ENCODE results near the gene MIB2. TPM values are rescaled to one million over a fixed set of nuclear protein-coding genes. Genes with fewer than 3 reads are reported as not detected.
A peak's percentile ranks its signal among the peaks of the same experiment; 100 is the strongest.

Gene MIB2
- polyA plus RNA-seq, 1 of the 3 experiments (the other 2 are of a cell fraction), result 45.4 TPM

DNA sequence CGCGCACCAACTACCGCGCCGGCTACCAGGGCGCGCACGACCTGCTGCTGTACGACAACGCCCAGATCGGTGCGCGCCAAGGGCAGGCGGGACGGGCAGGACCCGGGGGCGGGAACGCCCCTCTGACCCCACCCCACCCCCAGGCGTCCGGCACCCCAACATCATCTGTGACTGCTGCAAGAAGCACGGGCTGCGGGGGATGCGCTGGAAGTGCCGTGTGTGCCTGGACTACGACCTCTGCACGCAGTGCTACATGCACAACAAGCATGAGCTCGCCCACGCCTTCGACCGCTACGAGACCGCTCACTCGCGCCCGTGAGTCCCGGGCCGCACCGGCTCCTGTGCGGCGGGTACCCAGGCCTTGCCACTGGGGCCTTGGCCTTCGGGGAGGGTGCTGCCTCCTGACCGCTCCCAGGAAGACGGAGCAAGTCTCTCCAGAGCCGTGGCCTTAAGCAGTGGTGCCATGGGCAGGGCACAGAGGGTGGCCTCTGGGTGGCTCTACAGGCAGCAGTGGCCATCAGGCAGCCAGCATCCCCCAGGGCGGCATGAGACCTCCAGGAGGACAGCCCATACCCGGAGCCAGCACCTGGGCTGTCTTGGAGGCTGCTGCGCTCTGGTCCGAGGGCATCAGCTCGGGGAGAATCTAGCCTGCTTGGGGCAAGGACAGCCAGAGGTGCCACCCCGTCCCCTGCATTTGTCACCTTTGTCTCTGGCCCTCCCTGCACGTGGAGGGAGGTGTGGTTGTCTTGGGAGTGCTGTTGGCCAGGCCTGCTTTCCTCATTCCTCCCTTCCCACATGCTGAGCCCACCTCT, 8.5 kb downstream of the MIB2 start:
- Histone ChIP-seq H3K27ac (ENCODE audit: low read depth in 2 of 2, low read length in 1 of 2) (no peak overlapping the region; a peak in 1 of 4 replicates), H3K9ac (no peak overlapping the region), H3F3A (replicated peaks; ENCODE audit: insufficient read depth) (no peaks in the 10 kb centered on the region), H3K4me2 (no peak overlapping the region), H3K27me3 (ENCODE audit: insufficient read depth) (no peaks in the 10 kb centered on the region), H3K79me2 (ENCODE audit: insufficient read depth) (0 out of 2 replicates have a peak, but pooled peaks cover 8% of the 10 kb centered on the region), H3K36me3 (replicated peaks in 1 of 2; ENCODE audit: control insufficient read depth in 1 of 2, insufficient read depth in 2 of 2, low read length in 1 of 2) (peaks cover 0 to 5% of the 10 kb centered on the region in 2 experiments), H3K4me3 (ENCODE audit: low read depth in 2 of 2, low read length in 1 of 2) (no peak overlapping the region), H2AFZ (ENCODE audit: low read depth) (no peak overlapping the region), H3K9me3 (no peaks in the 10 kb centered on the region), H3K9me2 (no peaks in the 10 kb centered on the region), H4K20me1 (ENCODE audit: insufficient read depth) (no peaks in the 10 kb centered on the region), H3K4me1 (ENCODE audit: control insufficient read depth in 1 of 2, insufficient read depth in 2 of 2, low read depth in 1 of 2, low read length in 1 of 2) (no peaks in the 10 kb centered on the region; a peak in 1 of 4 replicates)
- CTCF ChIA-PET, result no interaction called here
- TF ChIP-seq FOSL2 (IDR thresholded peaks at IDR 0.05; ENCODE audit: borderline replicate concordance, low read depth) (no peak), MXI1 (IDR thresholded peaks at IDR 0.05; ENCODE audit: low read depth, low read length) (no peak), YY1 (IDR thresholded peaks at IDR 0.05; ENCODE audit: low read depth) (no peak), FOXJ3 (CRISPR knock-in tag; IDR thresholded peaks at IDR 0.05) (no peak), NFIC (IDR thresholded peaks at IDR 0.05; ENCODE audit: borderline replicate concordance) (no peak), ELF1 (IDR thresholded peaks at IDR 0.05) (no peak), POLR2AphosphoS5 (IDR thresholded peaks at IDR 0.05; ENCODE audit: low read depth, low read length) (no peak), RAD21 (IDR thresholded peaks at IDR 0.05; ENCODE audit: low read length) (no peak), JUND (IDR thresholded peaks at IDR 0.05) (no peak)
- TF ChIP-seq, protein P1, sequence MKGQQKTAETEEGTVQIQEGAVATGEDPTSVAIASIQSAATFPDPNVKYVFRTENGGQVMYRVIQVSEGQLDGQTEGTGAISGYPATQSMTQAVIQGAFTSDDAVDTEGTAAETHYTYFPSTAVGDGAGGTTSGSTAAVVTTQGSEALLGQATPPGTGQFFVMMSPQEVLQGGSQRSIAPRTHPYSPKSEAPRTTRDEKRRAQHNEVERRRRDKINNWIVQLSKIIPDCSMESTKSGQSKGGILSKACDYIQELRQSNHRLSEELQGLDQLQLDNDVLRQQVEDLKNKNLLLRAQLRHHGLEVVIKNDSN (IDR thresholded peaks at IDR 0.05; ENCODE audit: borderline replicate concordance, low read depth), result no peak
- TF ChIP-seq, protein P2, sequence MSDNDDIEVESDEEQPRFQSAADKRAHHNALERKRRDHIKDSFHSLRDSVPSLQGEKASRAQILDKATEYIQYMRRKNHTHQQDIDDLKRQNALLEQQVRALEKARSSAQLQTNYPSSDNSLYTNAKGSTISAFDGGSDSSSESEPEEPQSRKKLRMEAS (IDR thresholded peaks at IDR 0.05; ENCODE audit: low read depth), result no peak
- no peak for DNase-seq
- POLR2A ChIA-PET, result interaction anchor here (0.5 to 1.2 kb wide), 2 partner anchors 9 to 12 kb away, joined by 4 to 5 read pairs; partner anchors contain the start of gene MIB2
- 65% methylated on average over 5 of the region's 51 CpGs for WGBS (ENCODE audit: low lambda C conversion rate)

DNA sequence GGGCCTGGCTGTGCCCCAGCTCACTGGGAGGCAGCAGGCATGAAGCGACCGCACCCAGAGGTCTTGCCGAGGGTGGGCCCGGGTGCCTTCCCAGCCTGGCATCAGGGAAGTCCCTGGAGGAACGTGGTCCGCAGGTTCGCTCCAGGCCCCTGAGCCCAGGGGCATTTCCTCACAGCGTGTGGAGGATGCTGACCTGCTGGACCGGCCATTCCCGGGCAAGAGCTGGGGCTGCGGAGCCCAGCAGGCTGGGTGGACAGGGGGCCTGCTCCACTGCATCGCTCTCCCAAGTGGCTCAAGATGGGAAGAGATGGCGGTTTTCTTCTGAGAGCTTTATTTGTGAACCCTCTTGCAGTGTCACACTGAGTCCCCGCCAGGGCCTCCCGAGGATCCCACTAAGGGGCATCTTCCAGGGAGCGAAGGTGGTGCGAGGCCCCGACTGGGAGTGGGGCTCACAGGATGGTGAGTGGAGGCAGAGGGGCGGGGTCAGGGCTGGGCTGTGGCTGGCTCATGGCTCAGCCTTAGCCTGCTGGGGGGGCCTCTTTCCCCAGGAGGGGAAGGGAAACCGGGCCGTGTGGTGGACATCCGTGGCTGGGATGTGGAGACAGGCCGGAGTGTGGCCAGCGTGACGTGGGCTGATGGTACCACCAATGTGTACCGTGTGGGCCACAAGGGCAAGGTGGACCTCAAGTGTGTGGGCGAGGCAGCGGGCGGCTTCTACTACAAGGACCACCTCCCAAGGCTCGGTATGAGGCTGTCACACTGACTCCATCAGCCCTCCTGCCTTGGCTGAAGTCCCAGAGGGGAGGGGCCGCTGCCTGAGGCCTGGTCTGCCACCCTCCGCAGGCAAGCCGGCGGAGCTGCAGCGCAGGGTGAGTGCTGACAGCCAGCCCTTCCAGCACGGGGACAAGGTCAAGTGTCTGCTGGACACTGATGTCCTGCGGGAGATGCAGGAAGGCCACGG, 9.4 kb downstream of the MIB2 start:
- WGBS (ENCODE audit: low lambda C conversion rate), result 90% methylated on average over 14 of the region's 38 CpGs
- peak; percentile 78 for DNase-seq
- Histone ChIP-seq H2AFZ (ENCODE audit: low read depth) (no peak overlapping the region), H3K4me1 (ENCODE audit: control insufficient read depth in 1 of 2, insufficient read depth in 2 of 2, low read depth in 1 of 2, low read length in 1 of 2) (no peaks in the 10 kb centered on the region; a peak in 1 of 4 replicates), H3K4me3 (ENCODE audit: low read depth in 2 of 2, low read length in 1 of 2) (no peak overlapping the region), H3K27me3 (ENCODE audit: insufficient read depth) (no peaks in the 10 kb centered on the region), H3F3A (replicated peaks; ENCODE audit: insufficient read depth) (no peaks in the 10 kb centered on the region), H3K79me2 (ENCODE audit: insufficient read depth) (0 out of 2 replicates have a peak, but pooled peaks cover 8% of the 10 kb centered on the region), H4K20me1 (ENCODE audit: insufficient read depth) (no peaks in the 10 kb centered on the region), H3K9me2 (no peaks in the 10 kb centered on the region), H3K27ac (ENCODE audit: low read depth in 2 of 2, low read length in 1 of 2) (no peak overlapping the region), H3K4me2 (no peak overlapping the region), H3K9me3 (no peaks in the 10 kb centered on the region), H3K9ac (no peak overlapping the region), H3K36me3 (replicated peaks in 1 of 2; ENCODE audit: control insufficient read depth in 1 of 2, insufficient read depth in 2 of 2, low read length in 1 of 2) (peaks cover 0 to 5% of the 10 kb centered on the region in 2 experiments)
- CTCF ChIA-PET, result no interaction called here
- TF ChIP-seq, protein P2 (IDR thresholded peaks at IDR 0.05; ENCODE audit: low read depth), result no peak
- peak; percentile 42; the same call in 1 of the 2 replicates for TF ChIP-seq MXI1 (IDR thresholded peaks at IDR 0.05; ENCODE audit: low read depth, low read length)
- POLR2A ChIA-PET, result interaction anchor here (0.5 to 1.2 kb wide), 2 partner anchors 10 to 13 kb away, joined by 4 to 5 read pairs; partner anchors contain the start of gene MIB2

All from SK-N-SH (cell line).